ENCODE data around the gene DNMT1.
"Not testable (repeated sequence)": the region's sequence is repeated elsewhere in the genome, so short reads cannot be mapped to it uniquely, and the experiment has no call there.

Gene DNMT1

GRCh38 chr19:10194500-10195198, at the start of gene DNMT1:
Gene DNMT1, minus strand, starts transcription at chr19:10194953. Its CDS starts 54 bp downstream, at chr19:10194899.
- TF ChIP-seq CTCF (IDR thresholded peaks at IDR 0.05; ENCODE audit: low read depth, low read length, missing control alignments) = no peak
- H3K4me3 ChIP-seq (ENCODE audit: low read depth, low read length) = peak within 1 kb of the TSS; percentile 89
- DNase-seq (ENCODE audit: low read depth) = peak; percentile 94

DNA sequence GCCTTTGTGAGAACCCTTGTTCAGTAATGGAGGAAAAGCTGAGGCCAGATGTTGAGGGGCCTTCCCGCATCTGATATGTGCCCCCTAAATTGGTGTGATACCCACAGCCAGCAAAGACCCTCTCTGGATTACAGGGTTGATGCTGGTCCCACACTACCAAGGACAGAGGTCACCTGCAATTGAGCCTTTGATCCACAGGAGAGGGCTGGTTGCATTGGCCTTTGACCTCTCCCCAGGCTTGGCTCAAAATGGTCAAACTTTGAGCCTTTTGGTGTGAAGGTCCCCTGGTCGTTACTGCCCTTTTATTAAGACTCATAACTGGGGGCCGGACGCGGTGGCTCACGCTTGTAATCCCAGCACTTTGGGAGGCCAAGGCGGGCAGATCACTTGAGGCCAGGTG, 48.9 kb upstream of the DNMT1 start:
- DNase-seq (ENCODE audit: low read depth) = no peak
- no peak for TF ChIP-seq CTCF (IDR thresholded peaks at IDR 0.05; ENCODE audit: low read depth, low read length, missing control alignments)
- H3K4me3 ChIP-seq (ENCODE audit: low read depth, low read length) = no peak overlapping the region

DNA sequence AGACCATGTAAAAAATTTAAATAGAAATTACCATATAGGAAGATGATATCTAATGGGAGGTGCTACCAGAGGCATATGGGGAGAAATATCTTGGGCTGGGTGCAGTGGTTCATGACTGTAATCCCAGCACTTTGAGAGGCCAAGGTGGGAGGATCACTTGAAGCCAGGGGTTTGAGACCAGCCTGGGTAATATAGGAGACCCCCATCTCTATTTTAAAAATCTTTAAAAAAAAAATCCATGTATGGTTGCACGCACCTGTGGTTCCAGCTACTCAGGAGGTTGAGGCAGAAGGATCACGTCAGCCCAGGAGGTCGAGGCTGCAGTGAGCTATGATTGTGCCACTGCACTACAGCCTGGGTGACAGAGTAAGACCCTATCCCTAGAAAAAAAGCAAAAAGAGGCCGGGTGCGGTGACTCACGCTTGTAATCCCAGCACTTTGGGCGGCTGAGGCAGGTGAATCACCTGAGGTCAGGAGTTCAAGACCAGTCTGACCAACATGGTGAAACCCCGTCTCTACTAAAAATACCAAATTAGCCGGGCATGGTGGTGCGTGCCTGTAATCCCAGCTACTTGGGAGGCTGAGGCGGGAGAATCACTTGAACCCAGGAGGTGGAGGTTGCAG, 47.2 kb upstream of the DNMT1 start:
- DNase-seq (ENCODE audit: low read depth); H3K4me3 ChIP-seq (ENCODE audit: low read depth, low read length): not testable (repeated sequence)

GRCh38 chr19:10238172-10238783, 43.5 kb upstream of the DNMT1 start:
- TF ChIP-seq CTCF (IDR thresholded peaks at IDR 0.05; ENCODE audit: low read depth, low read length, missing control alignments) = no peak
- no peak overlapping the region for H3K4me3 ChIP-seq (ENCODE audit: low read depth, low read length)
- no peak for DNase-seq (ENCODE audit: low read depth)

DNA sequence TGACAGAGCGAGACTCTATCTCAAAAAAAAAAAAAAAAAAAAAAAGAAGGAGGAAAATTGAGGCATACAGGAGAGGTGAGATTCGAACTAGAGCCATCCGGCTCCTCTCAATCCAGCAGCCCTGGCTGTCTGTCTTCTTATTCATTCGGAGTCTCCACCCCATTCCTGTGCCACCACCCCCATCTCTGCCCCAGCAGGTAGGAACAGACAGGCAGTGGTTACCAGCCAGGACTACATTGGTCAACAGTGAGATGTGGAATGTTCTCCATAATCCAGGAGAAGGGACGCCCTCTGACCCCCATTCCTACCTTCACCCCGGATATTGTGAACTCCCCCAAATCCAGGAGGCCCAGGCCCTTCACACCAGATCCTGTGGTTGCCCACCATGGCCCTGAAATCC, 42.9 kb upstream of the DNMT1 start:
- TF ChIP-seq CTCF (IDR thresholded peaks at IDR 0.05; ENCODE audit: low read depth, low read length, missing control alignments) = no peak
- DNase-seq (ENCODE audit: low read depth) = no peak
- no peak overlapping the region for H3K4me3 ChIP-seq (ENCODE audit: low read depth, low read length)

DNA sequence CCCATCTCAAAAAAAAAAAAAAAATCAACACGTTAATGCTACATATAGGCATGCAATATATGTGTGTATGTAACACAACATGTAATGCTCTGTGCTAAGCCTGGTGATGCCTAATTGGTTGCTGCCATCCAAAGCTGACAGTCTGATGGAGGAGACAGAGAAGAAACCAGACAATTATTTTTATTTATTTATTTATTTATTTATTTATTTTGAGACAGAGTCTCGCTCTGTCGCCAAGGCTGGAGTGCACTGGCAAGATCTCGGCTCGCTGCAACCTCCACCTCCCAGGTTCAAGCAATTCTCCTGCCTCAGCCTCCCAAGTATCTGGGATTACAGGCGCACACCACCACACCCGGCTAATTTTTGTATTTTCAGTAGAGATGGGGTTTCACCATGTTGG, 40.7 kb upstream of the DNMT1 start:
- not testable (repeated sequence) for DNase-seq (ENCODE audit: low read depth)

GRCh38 chr19:10235003-10235402, 40.2 kb upstream of the DNMT1 start:
- DNase-seq (ENCODE audit: low read depth) = no peak
- no peak overlapping the region for H3K4me3 ChIP-seq (ENCODE audit: low read depth, low read length)
- TF ChIP-seq CTCF (IDR thresholded peaks at IDR 0.05; ENCODE audit: low read depth, low read length, missing control alignments) = no peak

More for the DNA sequence above, 40.7 kb upstream of the DNMT1 start:
- not testable (repeated sequence) for H3K4me3 ChIP-seq (ENCODE audit: low read depth, low read length)

DNA sequence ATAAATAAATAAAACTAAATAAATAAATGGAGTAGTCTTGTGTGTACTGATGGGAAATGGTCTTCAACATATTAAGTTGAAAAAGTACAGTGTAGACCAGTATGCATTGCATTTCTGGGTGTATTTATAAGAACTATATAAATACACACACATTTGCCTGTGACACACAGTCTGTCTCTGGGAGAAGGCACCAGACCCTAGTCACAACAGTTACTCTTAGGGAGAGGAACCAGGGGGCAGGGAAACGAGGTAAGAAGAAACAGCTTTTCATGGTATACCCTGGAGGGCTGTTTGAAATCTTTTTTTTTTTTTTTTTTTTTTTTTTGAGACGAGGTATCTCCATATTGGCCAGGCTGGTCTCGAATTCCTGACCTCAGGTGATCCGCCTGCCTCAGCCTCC, 39.2 kb upstream of the DNMT1 start:
- no peak overlapping the region for H3K4me3 ChIP-seq (ENCODE audit: low read depth, low read length)
- no peak for DNase-seq (ENCODE audit: low read depth)
- TF ChIP-seq CTCF (IDR thresholded peaks at IDR 0.05; ENCODE audit: low read depth, low read length, missing control alignments) = no peak

Measured in GM12864 (cell line).